TTC549 (cell line): ENCODE data around the gene CLSTN2.

Source experiments
- FAIRE-seq: peaks from 2 replicates; lab custom pipeline; 2012; peaks lifted over from hg19 to GRCh38; lab: Jason Lieb, UNC

CLSTN2 gene

DNA sequence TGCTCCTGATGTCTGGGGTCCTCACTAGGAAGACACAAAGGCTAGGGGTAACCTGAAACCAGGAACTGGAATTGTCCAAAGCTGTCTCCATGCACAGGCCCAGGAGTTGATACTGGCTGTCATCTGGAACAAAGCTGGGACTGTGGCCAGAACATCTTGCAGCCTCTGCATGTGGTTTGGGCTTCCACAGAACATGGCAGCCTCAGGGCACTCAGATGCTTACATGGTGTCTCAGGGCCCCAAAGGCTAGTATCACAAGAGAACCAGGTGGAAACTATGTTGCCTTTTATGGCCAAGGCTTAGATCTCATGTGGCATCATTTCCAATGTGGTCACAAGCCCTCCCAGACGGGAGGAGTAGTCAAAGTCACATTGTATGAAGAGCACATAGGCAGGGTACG is 407.7 kb downstream of the CLSTN2 start:
- no peak for FAIRE-seq

DNA sequence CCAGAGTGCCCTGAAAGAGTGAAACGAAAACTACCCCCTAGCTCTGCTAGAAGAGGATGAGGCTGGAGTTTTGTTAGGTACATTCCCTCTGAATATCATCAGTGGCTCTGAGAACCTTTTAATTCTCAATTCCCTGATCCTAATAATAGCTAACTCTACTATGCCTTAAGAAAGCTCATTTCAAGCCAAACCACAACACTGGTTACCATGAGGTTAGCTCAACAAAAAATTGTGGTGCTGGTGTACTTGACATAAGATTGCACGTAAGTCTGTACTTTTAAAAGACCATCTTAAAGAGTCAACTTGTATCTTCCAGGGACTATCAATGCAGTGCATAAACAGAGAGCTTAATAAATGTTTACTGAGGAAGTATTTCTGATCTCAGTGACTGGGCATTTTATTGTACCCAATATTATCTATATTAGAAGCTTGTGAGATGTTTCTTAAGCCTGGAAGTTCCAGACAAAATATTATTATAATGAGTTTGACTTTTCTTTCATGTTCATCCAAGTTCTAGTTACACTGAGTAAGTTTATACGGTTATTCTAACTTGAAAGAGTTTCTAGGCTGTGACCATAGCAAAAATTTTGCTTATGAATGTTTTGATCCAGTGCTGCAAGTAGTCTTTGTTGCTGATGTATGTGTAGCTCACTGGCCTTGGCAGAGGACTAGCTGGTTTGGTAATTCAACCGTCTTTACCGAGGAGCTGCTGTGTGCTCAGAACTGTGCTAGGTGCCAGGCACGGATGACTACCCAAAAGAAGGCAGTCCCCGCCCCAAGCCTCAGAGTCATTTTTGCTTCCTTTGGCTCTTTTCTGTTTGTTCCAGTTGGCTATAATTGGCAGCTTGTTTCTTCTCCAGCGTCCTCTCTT is 408.5 kb downstream of the CLSTN2 start:
- FAIRE-seq: no peak

DNA sequence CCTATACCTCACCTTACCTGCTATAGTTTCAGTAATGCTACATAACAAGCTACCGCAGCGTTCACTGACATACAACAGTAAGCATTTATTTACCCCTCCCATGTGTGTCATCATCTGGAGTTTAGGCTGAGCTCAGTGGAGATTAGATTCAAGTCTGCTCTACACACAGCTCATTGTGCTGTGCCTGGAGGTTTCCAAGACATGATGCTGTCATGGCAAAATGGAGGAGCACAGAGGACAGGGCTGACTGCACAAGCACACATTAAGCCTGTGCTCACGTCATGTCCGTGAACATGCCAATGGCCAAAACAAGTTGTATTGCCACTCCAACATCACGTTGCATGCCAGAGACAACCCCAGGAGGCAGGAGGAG is 409.1 kb downstream of the CLSTN2 start:
- no peak for FAIRE-seq

DNA sequence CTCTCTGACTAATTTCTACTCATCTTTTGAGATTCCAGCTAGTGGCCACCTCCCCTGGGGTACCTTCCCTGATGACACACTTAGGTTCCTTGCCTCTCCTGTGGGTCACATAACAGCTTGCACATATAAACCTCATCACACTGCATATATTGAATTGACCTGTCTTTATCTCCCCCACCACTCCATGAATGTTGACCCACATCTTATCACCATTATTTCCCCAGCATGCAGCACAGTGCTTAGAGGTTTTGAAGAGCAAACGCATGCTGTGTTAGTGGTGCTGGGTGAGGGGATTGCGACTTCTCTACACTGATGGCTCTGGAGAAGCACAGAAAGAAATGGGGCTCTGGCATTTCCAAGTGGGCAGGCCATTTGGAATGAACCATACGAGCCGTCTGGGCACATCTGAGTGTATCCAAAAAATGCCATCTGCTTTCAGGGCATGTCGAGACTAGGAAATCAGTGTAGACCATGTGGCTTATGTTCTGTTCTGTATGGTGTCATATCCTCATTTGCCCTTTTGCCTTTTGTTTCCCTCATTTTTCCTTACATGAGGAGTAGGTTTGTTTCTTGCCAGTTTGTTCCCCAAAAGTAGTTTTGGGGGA is 409.7 kb downstream of the CLSTN2 start:
- no peak for FAIRE-seq

DNA sequence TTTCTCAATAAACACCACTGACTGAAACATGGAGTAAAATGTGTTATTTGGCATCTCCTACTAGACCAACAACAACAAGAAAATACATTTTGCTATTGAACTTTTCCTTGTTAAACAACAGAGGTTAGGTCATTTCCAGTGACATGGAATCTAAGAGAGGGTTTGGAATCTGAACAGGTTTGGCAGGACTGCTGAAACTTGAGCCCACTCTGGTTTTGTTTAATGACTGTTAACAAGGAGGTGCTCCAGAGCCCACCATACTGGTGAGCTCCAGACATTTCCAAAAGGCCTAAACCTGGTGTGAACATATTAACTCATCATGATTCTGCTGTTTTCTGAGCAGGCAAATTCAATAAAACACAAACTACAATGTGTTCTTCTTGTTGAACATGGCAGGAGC is 412.2 kb downstream of the CLSTN2 start:
- FAIRE-seq: no peak

DNA sequence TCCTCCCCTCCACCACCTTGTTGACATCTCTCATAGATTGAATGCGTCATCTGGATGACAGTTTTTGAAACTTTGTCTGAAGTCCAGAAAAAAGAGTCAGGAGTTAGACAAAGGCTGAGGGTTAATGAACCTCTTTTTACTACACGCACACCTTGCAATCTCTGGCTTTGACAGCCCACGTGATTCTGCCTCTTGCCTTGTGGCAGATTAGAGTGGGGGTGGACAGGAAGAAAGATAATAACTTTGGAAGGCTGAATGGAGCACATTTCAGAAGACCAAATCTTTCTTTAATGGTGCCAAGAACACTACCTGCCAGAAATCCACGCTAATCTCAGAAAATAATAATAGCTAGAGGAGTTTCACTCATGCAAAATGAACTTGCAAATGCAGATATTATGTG is 415.0 kb downstream of the CLSTN2 start:
- no peak for FAIRE-seq

DNA sequence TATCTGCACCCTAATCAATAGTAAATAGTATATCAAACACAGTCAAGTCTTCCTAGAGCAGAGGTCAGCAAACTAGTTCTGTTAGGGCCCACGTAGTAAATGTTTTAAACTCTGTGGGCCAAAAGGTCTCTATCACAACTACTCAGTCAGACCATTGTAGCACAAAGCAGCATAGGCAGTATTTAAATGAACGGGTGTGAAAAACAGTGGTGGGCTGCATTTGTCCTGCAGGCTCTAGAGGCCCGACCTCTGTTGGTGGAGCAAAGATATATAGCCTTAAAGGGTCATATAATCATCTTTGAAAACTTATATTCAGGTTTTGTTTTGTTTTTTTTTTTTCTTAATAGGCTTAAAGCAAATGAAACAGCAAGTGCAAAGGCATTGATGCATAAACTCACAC is 416.5 kb downstream of the CLSTN2 start:
- no peak for FAIRE-seq

DNA sequence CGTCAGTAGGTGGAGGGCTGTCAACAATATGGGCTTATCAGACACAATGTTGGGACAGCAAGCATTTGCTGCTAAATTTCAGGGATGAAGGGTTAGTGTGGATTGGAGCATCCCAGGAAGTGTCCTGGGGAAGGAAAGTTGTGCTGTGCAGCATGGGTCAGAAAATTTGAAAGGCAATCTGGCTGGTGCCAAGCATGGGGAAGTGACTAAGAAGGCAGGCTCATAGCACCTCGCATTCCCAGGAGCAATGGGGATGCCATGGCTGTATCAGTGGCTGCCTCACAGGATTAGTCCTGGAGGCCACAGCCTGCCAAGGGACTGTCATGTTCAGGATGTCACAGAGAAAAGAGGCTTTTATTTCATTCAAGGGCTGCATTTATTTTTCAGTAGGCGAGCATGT is 420.5 kb downstream of the CLSTN2 start:
- FAIRE-seq: no peak

DNA sequence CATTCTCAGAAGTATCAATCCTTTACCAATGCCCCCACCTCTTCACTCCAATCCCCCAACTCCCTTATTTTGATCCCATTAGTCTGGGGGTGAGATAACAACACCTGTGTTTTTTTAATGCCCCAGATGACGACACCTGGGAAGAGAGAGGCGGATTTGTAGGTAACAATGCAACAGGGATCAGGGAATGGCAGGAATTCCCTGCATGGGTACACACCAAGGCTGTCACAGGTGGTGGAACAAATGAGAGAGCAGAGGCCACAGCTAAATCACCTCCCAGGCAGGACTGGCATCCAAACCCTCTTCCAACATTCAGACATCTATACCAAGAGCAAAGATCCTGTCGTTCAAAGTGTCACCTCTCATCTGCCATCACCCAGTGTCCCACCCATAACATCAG is 423.7 kb downstream of the CLSTN2 start:
- no peak for FAIRE-seq

DNA sequence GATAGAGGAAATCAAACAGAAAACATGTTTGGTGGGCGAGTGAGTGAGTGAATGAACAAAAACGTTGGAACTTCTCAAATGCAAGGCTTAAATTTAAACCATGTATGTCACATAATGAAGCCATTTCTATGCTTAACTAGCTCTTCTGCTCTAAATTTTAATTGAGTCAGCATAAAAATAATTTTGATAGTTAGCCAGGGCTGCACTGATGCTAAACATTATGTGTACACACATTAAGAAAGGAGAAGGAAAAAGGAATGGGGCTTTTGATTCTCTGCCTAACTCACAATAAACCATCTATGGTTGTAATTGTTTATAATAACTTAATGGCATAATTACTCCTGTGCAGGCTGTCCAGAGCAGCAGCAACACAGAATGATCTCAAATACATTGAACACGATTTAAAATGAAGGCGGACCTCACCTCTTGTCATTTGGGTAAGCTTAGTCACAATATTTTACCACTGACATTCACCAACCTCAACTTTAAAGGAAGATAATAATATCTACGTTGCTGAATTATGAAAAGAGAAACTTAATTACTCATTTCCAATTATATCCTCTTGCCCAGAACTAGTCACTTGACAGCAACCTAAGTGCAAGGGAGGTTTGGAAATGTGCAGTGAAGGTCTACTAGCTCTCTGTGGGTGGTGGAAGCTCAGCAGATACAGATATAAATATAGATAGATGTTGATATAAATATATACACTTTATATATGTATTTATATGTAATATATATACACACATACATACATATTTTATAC is 424.4 kb downstream of the CLSTN2 start:
- FAIRE-seq: no peak

DNA sequence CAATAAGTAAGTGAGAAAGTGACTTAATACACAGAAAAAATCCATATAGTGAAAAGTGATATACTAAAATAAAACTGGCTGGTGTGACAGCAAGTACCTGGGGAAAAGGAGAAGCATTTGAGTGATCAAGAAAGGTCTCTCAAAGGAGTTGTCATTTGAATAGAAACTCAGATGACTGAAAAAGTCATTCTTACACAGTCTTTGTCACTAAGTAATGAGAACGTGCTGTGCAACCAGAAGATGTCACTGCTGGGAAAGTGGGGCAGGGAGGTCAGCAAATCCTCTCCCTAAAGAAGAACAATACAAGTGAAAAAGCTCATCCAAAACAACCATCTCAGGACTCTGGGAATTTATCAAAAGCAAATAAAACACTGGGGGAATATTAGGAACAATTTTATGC is 425.3 kb downstream of the CLSTN2 start:
- FAIRE-seq: no peak

DNA sequence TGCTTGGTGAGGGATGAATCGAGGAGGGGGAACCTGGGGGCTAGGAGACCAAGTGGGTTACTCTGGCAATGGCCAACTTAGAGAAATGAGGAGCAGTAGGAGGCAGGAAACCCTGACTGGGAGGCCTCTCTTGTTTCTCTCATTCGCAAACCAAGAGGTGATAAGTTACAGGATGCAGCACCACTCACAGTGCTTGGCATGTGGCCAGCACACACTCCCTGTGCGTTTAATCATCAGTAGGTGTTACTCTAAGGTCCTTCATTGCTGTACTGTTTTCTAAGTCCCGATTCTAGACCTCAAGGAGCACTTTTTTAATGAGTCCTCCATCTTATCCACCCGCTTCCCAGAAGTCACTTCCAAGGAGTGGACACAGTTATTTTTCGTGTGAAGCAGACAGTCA is 428.8 kb downstream of the CLSTN2 start:
- no peak for FAIRE-seq

DNA sequence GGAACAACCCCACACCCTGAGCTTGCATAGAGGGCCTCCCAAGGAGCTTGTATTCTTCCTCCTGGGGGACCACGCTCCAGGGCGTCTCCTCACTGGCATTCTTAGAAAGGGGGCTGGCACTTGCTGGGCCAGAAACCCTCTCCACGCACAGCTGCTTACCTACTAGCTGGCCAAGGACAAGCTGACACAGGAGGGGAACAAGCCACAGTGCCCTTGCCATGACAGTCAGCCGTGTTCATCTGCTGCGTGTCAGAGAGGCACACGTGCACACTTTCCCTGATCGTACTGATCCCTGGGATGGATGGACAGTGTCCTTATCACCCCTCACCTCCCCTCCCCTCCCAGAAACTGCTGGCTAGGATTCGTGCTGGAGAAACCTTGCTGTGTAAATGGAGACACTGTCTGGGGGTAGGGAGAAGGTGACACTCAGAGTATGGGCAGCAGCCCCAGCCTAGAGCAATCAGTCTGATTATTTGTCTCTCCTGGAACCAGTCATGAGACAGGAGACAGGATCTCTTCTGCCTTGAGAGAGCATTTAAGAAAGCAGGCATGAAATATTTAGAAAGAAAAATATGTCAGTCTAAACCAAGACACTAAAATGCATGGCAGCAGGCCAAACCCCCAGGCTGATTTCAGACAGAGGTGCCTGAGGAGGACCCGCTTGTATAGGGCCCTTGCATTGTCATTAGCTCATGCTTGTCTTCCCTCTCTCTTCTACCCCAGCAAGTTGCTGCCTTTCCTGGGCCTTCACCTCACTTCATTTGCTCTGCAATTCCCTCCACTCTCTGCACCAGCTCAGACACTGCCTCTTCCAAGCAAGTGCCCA is 431.1 kb downstream of the CLSTN2 start:
- no peak for FAIRE-seq

DNA sequence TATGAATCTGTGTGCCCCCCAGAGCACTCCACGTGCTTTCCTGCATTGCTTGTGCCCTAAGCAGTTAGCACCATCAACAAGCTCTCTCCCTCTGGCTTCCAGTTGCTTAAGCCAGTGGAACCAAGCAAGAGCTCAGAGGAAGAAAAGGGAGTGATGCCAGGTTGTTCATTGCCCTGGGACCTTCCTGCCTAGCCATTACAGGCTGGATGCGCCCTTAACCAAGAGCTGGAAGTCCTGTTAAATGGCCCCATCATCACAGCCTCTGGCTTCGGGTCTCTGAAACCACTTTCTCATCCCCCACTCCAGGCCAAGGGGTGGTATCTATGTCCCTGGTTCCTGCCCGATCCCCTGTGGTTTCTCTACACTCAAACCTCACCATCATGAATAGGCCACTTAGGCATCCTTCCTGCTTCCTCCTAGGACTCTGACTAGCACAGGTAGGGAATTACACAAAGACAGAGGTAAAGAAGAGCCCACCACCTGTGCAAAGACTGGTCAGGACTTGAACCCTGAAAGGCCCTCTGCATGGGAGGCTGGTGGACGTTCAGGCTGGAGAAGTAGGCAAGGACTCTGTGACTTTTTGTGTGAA is 433.3 kb downstream of the CLSTN2 start:
- no peak for FAIRE-seq

DNA sequence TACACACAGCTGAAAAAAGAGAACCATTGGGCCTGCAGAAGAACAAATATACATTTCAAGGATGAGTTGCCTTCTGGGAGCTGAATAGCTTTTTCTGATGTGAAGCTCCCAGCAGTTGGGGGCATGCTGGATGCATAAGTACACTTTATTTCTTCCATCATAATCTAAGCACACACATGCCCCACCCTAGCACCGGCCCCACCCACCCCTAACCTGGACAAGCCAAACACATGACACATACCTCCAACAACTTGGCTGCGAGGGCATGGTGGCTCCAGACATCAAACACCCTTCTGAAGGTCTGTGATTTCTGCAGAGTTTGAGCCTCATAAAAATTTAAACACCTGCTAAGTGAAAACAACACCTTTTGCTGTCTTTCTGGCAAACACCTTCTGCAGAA is 435.7 kb downstream of the CLSTN2 start:
- FAIRE-seq: no peak

DNA sequence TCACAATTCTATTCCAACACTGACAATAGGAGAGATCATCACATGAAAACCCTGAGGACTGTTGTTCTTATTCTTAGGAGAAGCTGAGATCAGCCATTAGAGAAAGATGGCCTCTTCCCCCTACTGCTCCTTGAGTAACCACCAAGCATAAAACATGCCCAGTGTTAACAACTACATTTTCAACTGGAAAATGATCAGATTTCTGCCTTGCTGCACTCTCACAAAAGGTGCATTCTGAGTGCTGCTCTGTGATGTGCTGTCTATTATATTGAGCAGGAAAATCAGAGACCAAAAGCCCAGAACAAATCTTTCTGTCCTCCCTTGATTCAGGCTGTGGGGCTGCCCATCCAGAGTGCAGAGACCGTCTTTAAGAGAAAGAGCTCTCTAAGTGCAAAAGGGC is 438.2 kb downstream of the CLSTN2 start:
- FAIRE-seq: no peak

DNA sequence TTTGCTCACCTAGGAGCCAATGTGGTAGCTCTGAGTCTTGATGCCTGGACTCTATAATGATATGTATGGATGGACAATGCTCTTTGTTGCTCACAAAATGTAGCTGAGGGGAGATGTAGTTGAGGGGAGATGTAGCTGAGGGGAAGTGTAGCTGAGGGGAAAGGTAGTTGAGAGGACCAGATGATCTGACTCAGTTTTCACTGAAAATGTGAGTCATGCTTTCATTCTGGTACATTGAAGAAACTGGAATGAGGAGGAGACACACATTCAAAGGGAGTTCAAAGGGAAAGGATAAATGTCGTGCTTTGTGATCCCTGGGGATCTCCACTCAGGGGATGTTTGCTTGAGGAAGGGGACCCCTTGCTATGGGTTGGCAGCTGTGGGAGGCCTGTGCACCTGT is 440.0 kb downstream of the CLSTN2 start:
- FAIRE-seq: no peak

DNA sequence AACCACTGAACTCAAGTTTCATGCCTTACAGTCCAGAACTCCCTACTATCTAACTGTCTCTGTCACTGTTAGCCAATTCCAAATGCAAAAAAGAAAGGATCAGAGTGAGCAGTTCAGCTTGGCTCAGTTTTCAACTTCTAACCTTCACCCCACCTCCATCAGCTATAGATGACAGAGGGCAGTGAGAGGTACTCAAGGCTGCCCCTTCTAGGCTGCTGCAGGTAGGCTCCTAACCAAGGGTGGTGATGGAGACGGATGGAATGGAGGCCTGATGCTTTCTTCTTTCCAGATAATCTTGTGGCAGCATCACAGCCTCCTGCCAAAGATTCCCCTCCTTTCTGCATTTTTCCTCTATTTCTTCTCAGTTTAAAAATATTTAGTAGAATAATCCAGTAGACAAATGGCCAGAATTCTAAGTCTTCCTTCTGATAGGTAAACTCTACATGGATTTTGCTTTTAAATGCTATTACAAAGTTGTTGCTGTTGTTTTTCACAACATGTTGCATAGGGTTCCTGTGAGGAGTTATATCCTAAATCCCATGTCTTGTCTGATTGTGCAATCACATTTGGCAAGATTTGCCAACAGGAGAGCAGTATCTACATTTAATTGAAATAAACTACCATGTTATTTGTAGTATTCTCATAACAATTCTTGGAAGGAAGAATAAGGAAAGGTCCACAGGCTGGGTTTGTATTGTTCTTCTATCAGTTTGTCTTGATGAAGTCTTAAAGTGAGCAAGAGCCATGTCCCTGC is 441.3 kb downstream of the CLSTN2 start:
- no peak for FAIRE-seq

DNA sequence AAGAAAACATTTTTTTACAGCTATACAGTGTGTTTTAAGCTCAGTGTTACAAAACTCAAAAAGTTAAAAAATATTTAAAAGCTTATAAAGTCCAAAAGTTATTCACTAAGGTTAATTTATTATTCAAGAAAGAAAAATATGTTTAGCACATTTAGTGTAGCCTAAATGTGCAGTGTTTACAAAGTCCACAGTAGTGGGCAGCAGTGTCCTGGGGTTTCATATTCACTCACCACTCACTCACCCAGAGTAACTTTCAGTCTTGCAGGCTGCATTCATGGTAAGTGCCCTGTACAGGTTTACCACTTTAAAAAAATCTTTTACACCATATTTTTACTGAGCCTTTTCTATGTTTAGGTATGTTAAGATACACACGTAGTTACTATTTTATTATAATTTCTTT is 442.7 kb downstream of the CLSTN2 start:
- no peak for FAIRE-seq

DNA sequence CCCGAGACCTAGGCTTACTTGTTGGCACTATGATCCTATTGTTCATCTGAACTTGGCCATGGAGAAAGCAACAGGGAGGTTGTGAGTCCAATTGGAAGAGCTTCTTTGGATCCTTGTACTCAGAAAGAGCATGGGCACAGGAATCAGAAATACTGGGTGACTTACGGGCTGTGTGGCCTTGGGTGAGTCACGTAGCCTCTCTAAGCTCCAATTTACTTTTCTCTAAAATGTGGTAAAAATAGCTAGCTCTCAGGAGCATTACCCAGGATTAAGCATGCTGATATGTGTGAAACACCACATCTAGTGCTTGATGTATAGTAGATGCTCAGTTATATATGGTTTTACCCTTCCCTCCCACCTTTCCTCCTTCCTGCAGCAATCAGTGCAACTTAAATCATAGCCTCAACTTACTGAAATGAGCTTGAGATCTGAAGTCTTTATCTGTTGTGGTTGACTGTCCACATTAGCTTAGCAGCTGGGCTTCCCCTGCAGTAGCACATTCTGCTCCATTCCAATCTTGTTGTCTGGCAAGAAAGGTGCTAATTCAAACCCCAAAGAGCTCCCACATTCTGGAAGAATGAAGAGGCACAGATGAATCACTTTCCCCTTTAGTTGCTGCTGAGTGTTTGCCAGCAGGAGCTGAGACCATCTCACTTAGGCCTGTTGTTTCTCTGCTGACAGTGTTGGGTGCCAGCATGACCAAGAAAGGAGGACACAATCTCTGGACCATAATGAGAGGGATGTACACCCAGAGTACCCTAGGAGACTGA is 443.8 kb downstream of the CLSTN2 start:
- FAIRE-seq: no peak
